Breast epithelium (tissue), 4 donors: Measurements from ENCODE around the gene CDKN2B-AS1. TPM values are rescaled to one million over a fixed set of nuclear protein-coding genes. Genes with fewer than 3 reads are reported as not detected.

Experiments used
- DNase-seq, 2 donors: peaks; one replicate each; pipeline ENCODE4 v3.0.0-alpha.2; 2019; ENCODE audit warnings: low spot score in 2 of 2
- H3K27ac ChIP-seq, 2 donors: fragments of 200-600 bp; sonication (generic) in 1 of 2; one replicate each; pipeline ENCODE4 v1.5.1; 2016 to 2019; ENCODE audit warnings: mild to moderate bottlenecking in 1 of 2
- H3K27me3 ChIP-seq, 2 donors: fragments of 200-600 bp; sonication (generic) in 1 of 2; one replicate each; pipeline versions ENCODE4 v1.5.1 to v1.6.0; 2017 to 2019; ENCODE audit warnings: control low read depth in 1 of 2, mild to moderate bottlenecking in 1 of 2
- H3K36me3 ChIP-seq: fragments of 200-600 bp; one replicate; pipeline ENCODE4 v1.5.1; 2019
- H3K4me1 ChIP-seq, 2 donors: fragments of 200-600 bp; sonication (generic); one replicate each; pipeline ENCODE4 v1.5.1; 2016 to 2019; ENCODE audit warnings: control low read depth in 1 of 2
- H3K4me3 ChIP-seq, 3 donors: fragments of 200-600 bp; sonication (generic); 1 replicate in 2 of 3; 2 replicates in 1 of 3; pipeline ENCODE4 v1.5.1; 2016 to 2019; ENCODE audit warnings: mild to moderate bottlenecking in 3 of 3, moderate library complexity in 2 of 3
- H3K9me3 ChIP-seq, 2 donors: fragments of 200-600 bp; sonication (generic) in 1 of 2; one replicate each; pipeline ENCODE4 v1.5.1; 2016 to 2019; ENCODE audit warnings: control low read depth in 1 of 2
- POLR2A ChIP-seq: fragments of 450-650 bp; IDR thresholded peaks from one replicate; pipeline ENCODE4 v1.6.1; 2016; ENCODE audit warnings: antibody characterized with exemption, mild to moderate bottlenecking, moderate library complexity
- POLR2AphosphoS5 ChIP-seq, 3 donors: sonication (generic); formaldehyde crosslinking; IDR thresholded peaks; one replicate each; pipeline ENCODE4 v1.6.1; 2017; ENCODE audit warnings: antibody characterized with exemption in 3 of 3
- intact Hi-C: fragments of 100-400 bp; cut with DNase I; formaldehyde crosslinking; loops from one replicate; pipeline ENCODE4 v1.15.1; 2023; ENCODE audit warnings: low total_unique reads
- total RNA-seq, 3 donors: library from RNA; depleted of rRNA; stranded (reverse); fragments of >200 nt; gene quantifications; one replicate each; pipeline ENCODE4 v1.1.0, GENCODE V29; 2016
- TF ChIP-seq, protein P1 (sequence below), 3 donors: fragments of 450-650 bp; IDR thresholded peaks; one replicate each; pipeline ENCODE4 v1.5.1; 2016 to 2017; ENCODE audit warnings: antibody characterized with exemption in 3 of 3, mild to moderate bottlenecking in 3 of 3, moderate library complexity in 3 of 3

Gene CDKN2B-AS1
- total RNA-seq, 3 donors from 2014 or later = 1.3 to 4.6 (median 3.2) TPM

DNA sequence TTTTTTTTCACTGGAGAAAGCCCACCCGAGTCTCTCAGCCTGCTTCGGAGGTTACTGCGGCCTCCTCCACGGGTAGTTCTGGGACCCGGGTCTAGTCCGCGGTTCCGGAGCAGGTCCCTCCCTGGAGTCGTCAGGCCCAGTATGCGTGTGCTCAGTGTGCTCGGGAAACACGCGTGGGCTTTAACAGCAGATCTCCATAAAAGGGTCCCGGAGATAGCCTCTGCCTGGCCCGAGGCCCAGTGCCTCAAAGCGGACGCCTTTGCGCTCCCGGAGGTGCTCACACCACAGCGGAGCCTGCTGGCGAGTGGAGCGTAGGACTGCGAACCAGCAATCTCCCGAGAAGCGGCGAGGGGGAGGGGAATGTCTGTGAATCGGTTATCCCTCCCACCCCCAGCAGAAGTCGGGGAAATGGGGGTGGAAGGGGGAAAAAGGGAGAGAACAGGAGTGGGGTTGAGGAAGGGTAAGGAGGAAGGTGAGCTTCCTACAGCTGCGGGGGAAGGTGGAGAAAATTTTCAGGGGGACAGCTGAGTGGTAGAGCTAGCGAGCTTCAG lies 29.1 kb upstream of the CDKN2B-AS1 start:
- no peak for TF ChIP-seq POLR2AphosphoS5 (IDR thresholded peaks at IDR 0.05)
- TF ChIP-seq, protein P1, sequence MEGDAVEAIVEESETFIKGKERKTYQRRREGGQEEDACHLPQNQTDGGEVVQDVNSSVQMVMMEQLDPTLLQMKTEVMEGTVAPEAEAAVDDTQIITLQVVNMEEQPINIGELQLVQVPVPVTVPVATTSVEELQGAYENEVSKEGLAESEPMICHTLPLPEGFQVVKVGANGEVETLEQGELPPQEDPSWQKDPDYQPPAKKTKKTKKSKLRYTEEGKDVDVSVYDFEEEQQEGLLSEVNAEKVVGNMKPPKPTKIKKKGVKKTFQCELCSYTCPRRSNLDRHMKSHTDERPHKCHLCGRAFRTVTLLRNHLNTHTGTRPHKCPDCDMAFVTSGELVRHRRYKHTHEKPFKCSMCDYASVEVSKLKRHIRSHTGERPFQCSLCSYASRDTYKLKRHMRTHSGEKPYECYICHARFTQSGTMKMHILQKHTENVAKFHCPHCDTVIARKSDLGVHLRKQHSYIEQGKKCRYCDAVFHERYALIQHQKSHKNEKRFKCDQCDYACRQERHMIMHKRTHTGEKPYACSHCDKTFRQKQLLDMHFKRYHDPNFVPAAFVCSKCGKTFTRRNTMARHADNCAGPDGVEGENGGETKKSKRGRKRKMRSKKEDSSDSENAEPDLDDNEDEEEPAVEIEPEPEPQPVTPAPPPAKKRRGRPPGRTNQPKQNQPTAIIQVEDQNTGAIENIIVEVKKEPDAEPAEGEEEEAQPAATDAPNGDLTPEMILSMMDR (IDR thresholded peaks at IDR 0.05) = peak in 1 of 3 donors; percentile 25
- TF ChIP-seq POLR2A = no peak
- Histone ChIP-seq H3K9me3 (peaks cover 0 to 5% of the 10 kb centered on the region in 2 donors), H3K36me3 (no peaks in the 10 kb centered on the region), H3K4me1 (no peaks in the 10 kb centered on the region), H3K27me3 (peaks cover 0 to 57% of the 10 kb centered on the region in 2 donors), H3K4me3 (peak overlapping the region; percentile 21 to 58 (median 37)), H3K27ac (no peak overlapping the region)
- no peak for DNase-seq
- intact Hi-C loops = no loop called here

DNA sequence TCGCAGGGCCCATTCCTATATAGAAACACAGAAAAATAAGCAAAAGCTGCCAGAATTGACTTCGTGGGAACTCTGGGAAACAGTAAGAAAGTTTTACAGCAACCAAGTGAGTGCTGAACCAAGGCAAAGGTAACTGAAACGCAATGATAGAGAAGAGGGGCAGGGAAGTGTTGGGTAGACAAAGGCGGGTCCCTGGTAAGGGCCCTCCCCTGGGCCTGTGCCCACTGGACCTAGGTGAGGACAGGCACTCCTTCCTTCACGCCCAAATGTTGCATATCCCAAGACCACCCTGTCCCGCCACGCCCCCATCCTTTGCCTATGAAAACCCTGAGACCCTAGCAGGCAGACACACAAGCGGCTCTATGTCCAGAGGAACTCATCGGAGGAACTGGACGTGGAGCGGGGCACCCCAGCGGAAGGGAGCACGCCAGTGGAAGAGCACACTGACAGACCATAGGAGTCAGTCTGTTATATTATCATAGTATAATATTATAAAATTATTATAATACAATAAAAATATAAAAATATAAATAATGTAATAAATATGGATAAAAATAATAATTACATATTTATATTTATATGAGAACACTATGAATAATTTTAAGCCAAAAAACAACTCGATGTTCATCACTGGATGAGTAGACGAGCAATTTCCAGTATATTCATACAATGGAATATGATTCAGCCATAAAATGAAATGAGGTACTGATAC lies 28.3 kb upstream of the CDKN2B-AS1 start:
- peaks cover 4 to 65% of the 10 kb centered on the region in 2 donors for H3K27me3 ChIP-seq
- no peak for DNase-seq
- no peaks in the 10 kb centered on the region for H3K4me1 ChIP-seq
- intact Hi-C loops = no loop called here
- no peak overlapping the region for H3K4me3 ChIP-seq
- H3K36me3 ChIP-seq = no peaks in the 10 kb centered on the region
- TF ChIP-seq POLR2A = no peak
- no peak for TF ChIP-seq POLR2AphosphoS5 (IDR thresholded peaks at IDR 0.05)
- TF ChIP-seq, protein P1 (IDR thresholded peaks at IDR 0.05) = no peak
- peaks cover 0 to 5% of the 10 kb centered on the region in 2 donors for H3K9me3 ChIP-seq
- no peak overlapping the region for H3K27ac ChIP-seq

DNA sequence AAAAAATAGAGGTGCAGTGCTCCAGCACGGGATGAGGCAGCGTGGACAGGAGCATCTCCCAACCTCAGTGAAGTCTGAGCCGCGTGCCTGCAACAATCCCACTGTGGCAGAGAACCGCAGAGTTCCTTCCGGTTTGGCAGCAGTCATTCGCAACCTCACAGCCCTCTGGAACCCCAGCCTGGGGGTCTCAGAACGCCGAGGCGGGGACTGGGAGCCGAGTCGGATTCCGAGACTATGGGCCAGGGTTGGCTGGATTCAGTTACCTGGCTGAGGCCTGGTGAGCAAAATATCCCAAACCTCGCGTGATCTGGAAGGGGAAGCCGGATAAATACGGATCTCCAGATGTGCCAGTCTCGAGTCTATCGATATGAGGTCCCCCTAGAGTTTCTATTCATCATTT lies 27.4 kb upstream of the CDKN2B-AS1 start:
- H3K36me3 ChIP-seq = no peaks in the 10 kb centered on the region
- no peak for TF ChIP-seq POLR2AphosphoS5 (IDR thresholded peaks at IDR 0.05)
- TF ChIP-seq, protein P1 (IDR thresholded peaks at IDR 0.05) = no peak
- TF ChIP-seq POLR2A = no peak
- H3K27me3 ChIP-seq = peaks cover 4 to 74% of the 10 kb centered on the region in 2 donors
- no peaks in the 10 kb centered on the region for H3K4me1 ChIP-seq
- intact Hi-C loops = no loop called here
- H3K4me3 ChIP-seq = no peak overlapping the region
- no peak overlapping the region for H3K27ac ChIP-seq
- peaks cover 0 to 5% of the 10 kb centered on the region in 2 donors for H3K9me3 ChIP-seq
- no peak for DNase-seq

DNA sequence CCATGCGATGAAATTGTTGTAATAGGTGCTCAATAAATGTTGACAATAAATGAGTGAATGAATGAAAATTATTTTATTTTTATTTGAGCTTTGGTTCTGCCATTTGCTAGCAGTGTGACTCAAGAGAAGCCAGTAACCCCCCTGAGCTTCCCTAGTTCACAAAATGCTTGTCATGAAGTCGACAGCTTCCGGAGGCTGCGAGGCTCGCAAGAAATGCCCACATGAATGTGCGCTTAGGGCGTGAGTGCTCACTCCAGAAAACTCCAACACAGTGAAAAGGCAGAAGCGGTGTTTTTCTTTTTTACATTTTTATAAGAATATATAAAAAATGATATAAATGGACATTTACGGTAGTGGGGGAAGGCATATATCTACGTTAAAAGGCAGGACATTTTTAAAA lies 26.9 kb upstream of the CDKN2B-AS1 start:
- Histone ChIP-seq H3K36me3 (no peaks in the 10 kb centered on the region), H3K9me3 (peaks cover 0 to 5% of the 10 kb centered on the region in 2 donors), H3K4me1 (no peaks in the 10 kb centered on the region), H3K27ac (no peak overlapping the region), H3K4me3 (no peak overlapping the region), H3K27me3 (peaks cover 4 to 79% of the 10 kb centered on the region in 2 donors)
- TF ChIP-seq, protein P1 (IDR thresholded peaks at IDR 0.05) = no peak
- TF ChIP-seq POLR2A = no peak
- no peak for TF ChIP-seq POLR2AphosphoS5 (IDR thresholded peaks at IDR 0.05)
- DNase-seq = no peak
- intact Hi-C loops = no loop called here

DNA sequence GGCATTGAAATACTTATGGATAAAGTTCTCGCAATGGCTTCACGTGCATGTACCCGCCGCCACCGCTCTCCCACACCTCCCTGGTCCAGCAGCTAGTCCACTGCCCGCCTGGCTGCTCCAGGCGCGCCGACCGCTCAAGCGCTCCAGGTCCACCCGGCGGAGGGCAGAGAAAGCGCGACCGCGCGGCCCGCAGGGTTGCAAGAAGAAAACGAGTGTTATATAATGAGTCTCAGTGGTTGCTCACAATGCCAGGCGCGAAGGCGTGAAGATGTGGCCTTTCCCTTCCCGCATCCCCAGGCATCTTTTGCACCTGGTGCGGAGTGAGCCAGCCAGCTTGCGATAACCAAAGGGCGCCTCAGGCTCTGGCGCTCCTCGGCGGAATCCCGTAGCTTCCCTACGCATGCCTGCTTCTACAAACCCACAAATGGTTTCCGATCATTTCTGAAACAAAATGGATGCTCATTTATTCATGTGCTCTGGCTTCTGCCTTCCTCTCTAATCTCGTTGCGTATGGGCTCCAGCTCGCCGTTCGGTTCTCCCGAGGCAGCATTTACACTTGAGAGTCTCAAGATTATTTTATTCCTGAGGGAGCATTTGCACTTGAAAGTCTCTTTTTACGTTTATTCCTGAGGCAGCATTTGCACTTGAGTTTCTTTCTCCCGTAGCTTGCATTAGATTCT lies 26.1 kb upstream of the CDKN2B-AS1 start:
- no peak for TF ChIP-seq POLR2A
- no peak for TF ChIP-seq POLR2AphosphoS5 (IDR thresholded peaks at IDR 0.05)
- TF ChIP-seq, protein P1 (IDR thresholded peaks at IDR 0.05) = no peak
- H3K4me1 ChIP-seq = no peaks in the 10 kb centered on the region
- intact Hi-C loops = no loop called here
- peaks cover 0 to 1% of the 10 kb centered on the region in 2 donors for H3K9me3 ChIP-seq
- DNase-seq = no peak
- no peak overlapping the region for H3K4me3 ChIP-seq
- no peaks in the 10 kb centered on the region for H3K36me3 ChIP-seq
- H3K27ac ChIP-seq = no peak overlapping the region
- peaks cover 4 to 87% of the 10 kb centered on the region in 2 donors for H3K27me3 ChIP-seq
